ENCODE data around the gene SLIT3. TPM values are rescaled to one million over a fixed set of nuclear protein-coding genes. Genes with fewer than 3 reads are reported as not detected.

The SLIT3 gene
- total RNA-seq, 6 donors from 2014 or later: 10.8 to 57.3 (median 32.2) TPM

DNA sequence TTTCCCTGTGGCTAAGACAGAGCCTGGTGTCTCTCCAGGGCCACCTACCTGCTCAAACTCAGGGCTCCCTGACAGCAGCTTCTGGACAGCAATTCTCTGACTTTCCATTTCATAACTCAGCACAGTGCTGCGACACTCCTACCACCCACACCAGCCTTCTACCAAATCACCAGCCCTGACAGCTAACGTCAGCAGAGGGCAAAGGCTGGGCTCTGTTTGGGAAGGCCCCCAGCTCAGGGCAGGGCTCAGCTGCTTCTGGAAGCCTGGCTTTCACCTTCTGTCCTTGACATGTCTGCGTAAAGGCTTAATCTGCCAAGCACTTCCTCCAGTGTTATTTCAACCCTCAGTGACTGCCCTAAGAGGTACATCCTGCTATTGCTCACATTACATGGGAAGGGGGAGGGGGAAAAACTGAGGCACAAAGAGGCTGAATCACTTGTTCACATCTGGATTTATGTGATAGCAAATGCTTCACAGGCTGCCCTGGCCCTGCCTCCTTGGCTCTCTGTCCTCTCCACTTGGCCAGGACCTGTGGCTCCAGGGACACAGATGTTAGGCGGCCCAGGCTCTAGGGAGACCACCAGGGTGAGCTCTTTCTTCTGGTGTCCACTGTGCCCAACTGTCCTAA is 619.3 kb downstream of the SLIT3 start:
- DNase-seq: no peak
- WGBS, 2 donors: 59 to 71% methylated on average over 4 of the region's 4 CpGs
- peak; percentile 22 to 50 for ATAC-seq (ENCODE audit: low FRiP score in 2 of 2)
- Histone ChIP-seq H3K4me3 (no peak overlapping the region), H3K36me3 (no peaks in the 10 kb centered on the region), H3K9me3 (no peaks in the 10 kb centered on the region), H3K27me3 (no peaks in the 10 kb centered on the region), H3K4me1 (peaks cover 0 to 6% (median 1%) of the 10 kb centered on the region in 4 donors), H3K27ac (peak overlapping the region in 2 of 4 donors; percentile 49 to 60)
- TF ChIP-seq EP300 (IDR thresholded peaks at IDR 0.05) (no peak), POLR2AphosphoS5 (IDR thresholded peaks at IDR 0.05) (peak in 1 of 2 donors; percentile 30)

DNA sequence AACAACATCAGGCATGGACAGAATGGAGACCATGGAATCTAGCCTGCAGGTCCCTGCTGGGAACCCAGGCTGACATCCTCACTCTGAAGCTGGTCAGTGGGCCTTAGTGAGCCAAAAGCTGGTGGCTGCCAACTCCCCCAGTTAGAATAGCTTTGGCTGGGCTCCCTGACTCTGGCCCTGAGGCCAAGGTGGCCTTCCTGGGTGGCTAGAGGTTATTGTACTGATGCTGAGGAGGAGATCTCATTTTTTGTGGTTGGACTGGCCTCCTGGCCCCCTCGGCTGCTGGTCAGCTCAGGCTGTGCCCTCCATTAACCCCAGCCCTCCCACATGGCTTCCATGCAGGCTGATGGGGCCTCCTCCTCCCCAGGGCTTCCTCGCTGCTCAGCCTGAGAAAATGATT is 620.5 kb downstream of the SLIT3 start:
- no peak for ATAC-seq (ENCODE audit: low FRiP score in 2 of 2)
- Histone ChIP-seq H3K36me3 (no peaks in the 10 kb centered on the region), H3K4me1 (peaks cover 0 to 6% (median 1%) of the 10 kb centered on the region in 4 donors), H3K27ac (no peak overlapping the region), H3K4me3 (no peak overlapping the region), H3K9me3 (no peaks in the 10 kb centered on the region), H3K27me3 (no peaks in the 10 kb centered on the region)
- DNase-seq: no peak
- TF ChIP-seq POLR2AphosphoS5 (IDR thresholded peaks at IDR 0.05): no peak
- TF ChIP-seq EP300 (IDR thresholded peaks at IDR 0.05): no peak
- no peak for TF ChIP-seq POLR2A (IDR thresholded peaks at IDR 0.05)
- WGBS, 2 donors: 83% methylated on average over 1 of the region's 2 CpGs; no CpG with 5 or more reads in 1 of the 2 donors

DNA sequence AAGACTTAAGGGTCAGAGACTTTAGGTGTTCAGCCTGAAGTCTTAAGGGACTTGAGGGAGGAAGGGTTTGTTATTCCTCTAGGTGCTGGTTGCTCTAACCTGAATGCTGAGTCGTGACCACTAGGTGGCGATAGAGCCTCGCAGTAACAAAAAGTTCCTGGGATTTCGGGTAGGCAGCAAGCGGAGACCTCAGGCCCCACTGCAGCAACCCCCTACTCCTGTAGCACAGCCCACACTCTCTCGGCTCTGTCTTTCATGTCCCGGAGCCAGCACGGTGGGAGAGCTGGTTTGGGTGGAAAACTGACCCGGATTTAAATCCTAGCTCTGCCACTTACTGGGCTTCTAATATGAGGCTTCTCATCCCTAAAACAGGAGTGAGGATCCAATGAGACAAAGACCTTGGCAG is 621.4 kb downstream of the SLIT3 start:
- DNase-seq: peak in 1 of 2 donors; percentile 54
- Histone ChIP-seq H3K9me3 (no peaks in the 10 kb centered on the region), H3K27me3 (no peaks in the 10 kb centered on the region), H3K27ac (no peak overlapping the region), H3K4me1 (peaks cover 0 to 6% (median 1%) of the 10 kb centered on the region in 4 donors), H3K4me3 (no peak overlapping the region), H3K36me3 (no peaks in the 10 kb centered on the region)
- TF ChIP-seq, protein P1, sequence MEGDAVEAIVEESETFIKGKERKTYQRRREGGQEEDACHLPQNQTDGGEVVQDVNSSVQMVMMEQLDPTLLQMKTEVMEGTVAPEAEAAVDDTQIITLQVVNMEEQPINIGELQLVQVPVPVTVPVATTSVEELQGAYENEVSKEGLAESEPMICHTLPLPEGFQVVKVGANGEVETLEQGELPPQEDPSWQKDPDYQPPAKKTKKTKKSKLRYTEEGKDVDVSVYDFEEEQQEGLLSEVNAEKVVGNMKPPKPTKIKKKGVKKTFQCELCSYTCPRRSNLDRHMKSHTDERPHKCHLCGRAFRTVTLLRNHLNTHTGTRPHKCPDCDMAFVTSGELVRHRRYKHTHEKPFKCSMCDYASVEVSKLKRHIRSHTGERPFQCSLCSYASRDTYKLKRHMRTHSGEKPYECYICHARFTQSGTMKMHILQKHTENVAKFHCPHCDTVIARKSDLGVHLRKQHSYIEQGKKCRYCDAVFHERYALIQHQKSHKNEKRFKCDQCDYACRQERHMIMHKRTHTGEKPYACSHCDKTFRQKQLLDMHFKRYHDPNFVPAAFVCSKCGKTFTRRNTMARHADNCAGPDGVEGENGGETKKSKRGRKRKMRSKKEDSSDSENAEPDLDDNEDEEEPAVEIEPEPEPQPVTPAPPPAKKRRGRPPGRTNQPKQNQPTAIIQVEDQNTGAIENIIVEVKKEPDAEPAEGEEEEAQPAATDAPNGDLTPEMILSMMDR (IDR thresholded peaks at IDR 0.05): peak; percentile 53 to 87 (median 74)
- no peak for TF ChIP-seq POLR2A (IDR thresholded peaks at IDR 0.05)
- ATAC-seq (ENCODE audit: low FRiP score in 2 of 2): peak in 1 of 2 donors; percentile 79
- 7 to 15% methylated on average over 7 to 9 of the region's 9 CpGs for WGBS, 2 donors

DNA sequence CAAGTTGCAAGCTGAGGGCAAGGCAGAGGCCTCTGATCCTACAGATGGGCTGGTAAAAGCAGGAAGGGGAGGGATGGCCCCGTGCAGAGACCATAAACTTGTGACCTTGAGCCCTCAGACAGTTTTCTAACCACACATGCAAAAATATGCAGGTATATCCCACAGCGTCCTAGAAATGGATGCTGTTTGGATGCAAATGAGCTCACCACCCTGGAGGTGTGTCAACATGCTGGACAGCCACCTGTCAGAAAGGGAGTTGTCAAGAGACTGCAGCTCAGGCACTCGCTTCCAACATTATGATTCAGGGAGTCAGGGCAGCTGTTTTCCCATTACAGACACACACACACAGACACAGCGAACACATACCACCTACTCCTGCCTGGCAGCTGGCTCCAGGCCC is 624.4 kb downstream of the SLIT3 start:
- DNase-seq (no peak), ATAC-seq (ENCODE audit: low FRiP score in 2 of 2) (no peak)
- H3K9me3 ChIP-seq: no peaks in the 10 kb centered on the region
- no peaks in the 10 kb centered on the region for H3K36me3 ChIP-seq
- peaks cover 0 to 6% (median 1%) of the 10 kb centered on the region in 4 donors for H3K4me1 ChIP-seq
- no peaks in the 10 kb centered on the region for H3K27me3 ChIP-seq
- 53 to 56% methylated on average over 2 to 4 of the region's 4 CpGs for WGBS, 2 donors
- no peak overlapping the region for H3K4me3 ChIP-seq
- H3K27ac ChIP-seq: no peak overlapping the region
- TF ChIP-seq POLR2A (IDR thresholded peaks at IDR 0.05): no peak
- TF ChIP-seq, protein P1 (IDR thresholded peaks at IDR 0.05): no peak
- TF ChIP-seq POLR2AphosphoS5 (IDR thresholded peaks at IDR 0.05): no peak

DNA sequence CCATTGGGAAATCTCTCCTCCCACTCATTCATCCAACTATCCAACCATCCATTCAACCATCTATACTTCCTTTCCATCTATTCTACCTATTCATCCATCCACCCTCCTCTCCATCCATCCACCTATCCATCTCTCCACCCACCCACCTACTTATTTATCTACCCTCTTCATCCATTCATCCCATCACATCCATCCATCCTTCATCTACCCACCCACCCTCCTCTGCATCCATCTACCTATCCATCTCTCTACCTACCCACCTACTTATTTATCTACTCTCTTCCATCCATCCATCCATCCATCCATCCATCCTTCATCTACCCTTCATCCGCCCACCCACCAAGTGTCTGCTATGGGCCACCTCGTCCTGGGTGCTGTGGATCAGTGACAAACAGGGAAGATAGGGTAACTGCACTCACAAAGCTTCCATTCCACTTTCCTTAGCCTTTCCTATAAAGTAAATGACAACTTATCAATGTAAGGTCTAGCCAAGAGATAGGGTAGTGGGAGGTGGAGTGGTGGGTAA is 625.0 kb downstream of the SLIT3 start:
- Histone ChIP-seq H3K27ac (no peak overlapping the region), H3K27me3 (no peaks in the 10 kb centered on the region), H3K9me3 (no peaks in the 10 kb centered on the region), H3K4me1 (peaks cover 0 to 6% (median 1%) of the 10 kb centered on the region in 4 donors), H3K4me3 (no peak overlapping the region), H3K36me3 (no peaks in the 10 kb centered on the region)
- ATAC-seq (ENCODE audit: low FRiP score in 2 of 2) (no peak), DNase-seq (no peak)
- WGBS, 2 donors: 83 to 88% methylated on average over 2 of the region's 2 CpGs
- TF ChIP-seq POLR2AphosphoS5 (IDR thresholded peaks at IDR 0.05) (no peak), EP300 (IDR thresholded peaks at IDR 0.05) (no peak), POLR2A (IDR thresholded peaks at IDR 0.05) (no peak)
- TF ChIP-seq, protein P1 (IDR thresholded peaks at IDR 0.05): no peak
